ENCODE measurements around the gene CEP20.

GRCh38 chr16:15846510-15846909, 41.9 kb downstream of the CEP20 start:
- TF ChIP-seq CTCF (IDR thresholded peaks at IDR 0.05) = no peak
- TF ChIP-seq POLR2A (IDR thresholded peaks at IDR 0.05) = no peak

Measured in lower leg skin (tissue), 3 donors.